Lower leg skin (tissue), 4 donors: Measurements from ENCODE around the gene SUMF2. TPM values are rescaled to one million over a fixed set of nuclear protein-coding genes. Genes with fewer than 3 reads are reported as not detected.
"Not testable (repeated sequence)": the region's sequence is repeated elsewhere in the genome, so short reads cannot be mapped to it uniquely, and the experiment has no call there.

Source experiments
- DNase-seq, 2 donors: peaks; one replicate each; pipeline ENCODE4 v3.0.0-alpha.2; 2019; ENCODE audit warnings: low spot score in 2 of 2
- H3K4me3 ChIP-seq: fragments of 200-600 bp; sonication (generic); 2 replicates; pipeline ENCODE4 v1.5.1; 2017; ENCODE audit warnings: mild to moderate bottlenecking, low read depth; ENCODE audit not compliant: poor library complexity, severe bottlenecking
- CTCF ChIP-seq, 3 donors: fragments of 450-650 bp; IDR thresholded peaks; one replicate each; pipeline ENCODE4 v1.5.1; 2016; ENCODE audit warnings: antibody characterized with exemption in 3 of 3, mild to moderate bottlenecking in 3 of 3, moderate library complexity in 2 of 3
- POLR2A ChIP-seq, 2 donors: fragments of 450-650 bp; IDR thresholded peaks; one replicate each; pipeline ENCODE4 v1.6.1; 2016 to 2017; ENCODE audit warnings: antibody characterized with exemption in 2 of 2, mild to moderate bottlenecking in 1 of 2, moderate library complexity in 1 of 2
- WGBS, 2 donors: methylation state at CpG; one replicate each; pipeline ENCODE4 v1.1.5; 2018; 5-methylcytosine and 5-hydroxymethylcytosine counted together
- intact Hi-C: fragments of 100-400 bp; cut with DNase I; formaldehyde crosslinking; loops from one replicate; pipeline ENCODE4 v1.15.0; 2023; ENCODE audit warnings: low total_unique reads
- total RNA-seq, 4 donors: library from RNA; depleted of rRNA; stranded (reverse); fragments of >200 nt; gene quantifications; one replicate each; pipeline ENCODE4 v1.1.0, GENCODE V29; 2016

SUMF2 gene
- total RNA-seq, 4 donors from 2014 or later = 74.5 to 117 (median 107) TPM

DNA sequence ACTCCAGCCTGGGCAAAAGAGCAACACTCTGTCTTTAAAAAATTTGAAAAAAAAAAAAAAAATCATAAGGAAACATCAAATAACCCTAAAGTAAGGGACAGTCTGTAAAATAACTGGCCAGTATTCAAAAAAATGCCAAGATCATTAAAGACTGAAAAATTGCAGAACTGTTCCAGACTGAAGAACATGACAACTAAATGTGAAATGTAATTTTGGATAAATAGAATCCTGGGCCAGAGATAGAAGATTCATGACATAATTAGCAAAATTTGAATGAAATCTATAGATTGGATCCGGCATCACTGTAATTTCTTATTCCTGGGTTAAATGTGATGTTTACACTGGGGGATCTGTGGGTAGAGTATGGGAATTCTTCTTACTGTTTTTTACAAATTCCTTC lies 15.8 kb upstream of the SUMF2 start:
- DNase-seq = no peak
- 83 to 84% methylated on average over 1 of the region's 1 CpG for WGBS, 2 donors
- H3K4me3 ChIP-seq = no peak overlapping the region
- intact Hi-C loops = no loop called here
- no peak for TF ChIP-seq POLR2A (IDR thresholded peaks at IDR 0.05)
- no peak for TF ChIP-seq CTCF (IDR thresholded peaks at IDR 0.05)

GRCh38 chr7:56048763-56049162 lies 15.3 kb upstream of the SUMF2 start:
- DNase-seq, H3K4me3 ChIP-seq, intact Hi-C loops: not testable (repeated sequence)
- 59 to 63% methylated on average over 8 of the region's 8 CpGs for WGBS, 2 donors

GRCh38 chr7:56051053-56051338 lies 13.1 kb upstream of the SUMF2 start:
- TF ChIP-seq CTCF (IDR thresholded peaks at IDR 0.05) = no peak
- TF ChIP-seq POLR2A (IDR thresholded peaks at IDR 0.05) = no peak
- intact Hi-C loops = no loop called here
- DNase-seq = no peak
- peak overlapping the region; percentile 61 for H3K4me3 ChIP-seq
- WGBS, 2 donors = 0 to 1% methylated on average over 8 to 9 of the region's 9 CpGs

DNA sequence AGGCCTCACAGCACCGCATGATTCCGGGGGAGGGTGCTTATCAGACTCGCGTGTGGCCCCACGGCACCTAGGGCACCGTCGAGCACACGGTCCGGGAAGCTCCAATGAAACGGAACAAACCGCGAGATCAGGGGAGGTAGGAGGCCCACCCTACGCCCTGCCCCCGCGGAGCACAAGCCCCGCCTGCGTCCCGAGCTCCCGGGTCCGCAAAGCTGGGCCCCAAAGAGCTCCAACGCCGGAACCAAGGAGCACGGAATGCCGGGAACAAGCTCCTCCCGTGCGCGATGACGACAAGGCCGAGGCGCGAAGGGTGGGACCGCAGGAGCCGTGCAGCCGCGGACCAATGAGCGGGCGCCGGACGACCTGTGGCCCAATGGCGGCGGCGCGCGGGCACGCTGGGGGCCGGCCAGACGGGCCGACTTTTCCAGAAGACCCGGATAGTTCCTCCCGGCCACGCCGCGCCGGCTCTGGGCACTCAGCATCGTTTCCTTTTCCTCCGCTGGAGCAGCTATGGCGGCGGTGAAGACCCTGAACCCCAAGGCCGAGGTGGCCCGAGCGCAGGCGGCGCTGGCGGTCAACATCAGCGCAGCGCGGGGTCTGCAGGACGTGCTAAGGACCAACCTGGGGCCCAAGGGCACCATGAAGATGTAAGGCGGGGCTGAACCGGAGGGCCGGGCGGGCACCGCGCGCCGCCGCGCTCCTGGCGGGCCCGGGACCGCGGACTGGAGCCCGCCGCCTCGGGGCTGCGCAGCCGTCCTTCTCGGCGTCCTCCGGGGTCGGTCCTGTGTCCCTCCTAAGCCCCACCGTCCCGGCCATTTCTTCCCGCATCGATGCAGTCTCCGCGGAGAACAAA lies 12.5 kb upstream of the SUMF2 start, which contains the start of the genes CCT6A and PSPH:
Gene CCT6A, plus strand, starts transcription at position 427 of the 853 bp plus-strand sequence. Its CDS starts 84 bp downstream, at position 511.
Gene PSPH, minus strand, starts transcription at position 106 of the 853 bp plus-strand sequence. CDS start 30,232 bp downstream, outside the sequence.
- intact Hi-C loops = no loop called here
- WGBS, 2 donors = 0 to 1% methylated on average over 23 to 29 of the region's 97 CpGs
- peak; percentile 97 to 100 for DNase-seq
- TF ChIP-seq POLR2A (IDR thresholded peaks at IDR 0.05) = no peak
- TF ChIP-seq CTCF (IDR thresholded peaks at IDR 0.05) = no peak
- H3K4me3 ChIP-seq = peak within 1 kb of the TSS; percentile 93

GRCh38 chr7:56053379-56053778 lies 10.7 kb upstream of the SUMF2 start:
- no peak for DNase-seq
- intact Hi-C loops = no loop called here
- WGBS, 2 donors = 75 to 81% methylated on average over 9 of the region's 9 CpGs
- no peak overlapping the region for H3K4me3 ChIP-seq
- no peak for TF ChIP-seq POLR2A (IDR thresholded peaks at IDR 0.05)

GRCh38 chr7:56053993-56054392 lies 10.1 kb upstream of the SUMF2 start:
- no peak overlapping the region for H3K4me3 ChIP-seq
- WGBS, 2 donors = 76 to 86% methylated on average over 2 of the region's 2 CpGs
- TF ChIP-seq POLR2A (IDR thresholded peaks at IDR 0.05) = no peak
- no peak for TF ChIP-seq CTCF (IDR thresholded peaks at IDR 0.05)
- DNase-seq = no peak
- intact Hi-C loops = no loop called here

DNA sequence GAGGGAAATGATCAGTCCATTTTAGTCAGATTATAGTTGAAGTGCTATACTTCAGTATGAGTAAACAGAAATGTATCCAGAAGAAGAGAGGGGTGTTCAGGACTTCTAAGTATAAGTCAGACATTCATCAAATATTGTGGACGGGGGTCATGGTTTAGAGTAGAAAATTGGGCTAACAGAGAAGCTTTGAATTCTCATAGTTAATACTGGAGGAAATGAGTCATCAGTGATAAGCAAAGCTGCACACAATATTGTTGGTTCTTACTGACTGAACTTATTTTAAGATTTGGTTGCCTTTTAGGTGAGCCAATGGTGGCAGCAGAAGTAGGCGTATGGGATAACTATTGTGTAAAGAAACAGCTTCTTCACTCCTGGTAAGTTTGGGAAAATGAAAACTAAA lies 1.7 kb upstream of the SUMF2 start:
- no peak for DNase-seq
- intact Hi-C loops = no loop called here
- WGBS, 2 donors = 86 to 88% methylated on average over 2 of the region's 2 CpGs
- TF ChIP-seq POLR2A (IDR thresholded peaks at IDR 0.05) (no peak), CTCF (IDR thresholded peaks at IDR 0.05) (no peak)
- H3K4me3 ChIP-seq = no peak overlapping the region
